Testis (tissue), 2 donors: Measurements from ENCODE around the gene INAVA.

Experiments
- CTCF ChIP-seq, 3 experiments: fragments of 450-650 bp in 2 of 3; fragments of 200-600 bp in 1 of 3; sonication (generic) in 1 of 3; IDR thresholded peaks; one replicate each; pipeline ENCODE4 v1.5.1; 2016 to 2019; ENCODE audit warnings: antibody characterized with exemption in 3 of 3, mild to moderate bottlenecking in 2 of 3, moderate library complexity in 1 of 3
- POLR2A ChIP-seq: fragments of 450-650 bp; IDR thresholded peaks from one replicate; pipeline ENCODE4 v1.6.1; 2017; ENCODE audit warnings: antibody characterized with exemption, mild to moderate bottlenecking, moderate library complexity

GRCh38 chr1:200906491-200906890, 11.8 kb downstream of the INAVA start:
- TF ChIP-seq CTCF (IDR thresholded peaks at IDR 0.05): no peak
- no peak for TF ChIP-seq POLR2A
